WTC11 (cell line): ENCODE results near the gene NELL1. TPM values are rescaled to one million over a fixed set of nuclear protein-coding genes. Genes with fewer than 3 reads are reported as not detected.

Experiments used
- ATAC-seq: fragments of 200-7000 bp; cut with Tn5 transposase; 2 replicates; pipeline ENCODE4 v1.10.0; 2021; ENCODE audit warnings: mild to moderate bottlenecking, moderate library complexity
- CTCF ChIA-PET: fragments of 300-600 bp; sonication (Branson Sonifier 250); formaldehyde crosslinking; loops from one replicate; lab custom pipeline; 2021; ENCODE audit warnings: antibody characterized with exemption; lab: Charles Lee
- POLR2A ChIA-PET: fragments of 350-600 bp; sonication (Branson Sonifier 250); formaldehyde crosslinking; loops from one replicate; lab custom pipeline; 2021; ENCODE audit warnings: antibody characterized with exemption; lab: Charles Lee
- DNase-seq: peaks from one replicate; pipeline ENCODE4 v3.0.0; 2021; ENCODE audit warnings: low spot score
- H3K27ac Mint-ChIP-seq: 2 replicates; pipeline ENCODE4 v1.8.0; 2021; ENCODE audit warnings: mixed read lengths
- H3K27me3 Mint-ChIP-seq: 2 replicates; pipeline ENCODE4 v1.8.0; 2021; ENCODE audit warnings: low read depth, mild to moderate bottlenecking, moderate library complexity, mixed read lengths
- H3K36me3 Mint-ChIP-seq: 2 replicates; pipeline ENCODE4 v1.8.0; 2021; ENCODE audit warnings: mixed read lengths
- H3K4me1 Mint-ChIP-seq: 2 replicates; pipeline ENCODE4 v1.8.0; 2022; ENCODE audit warnings: mixed read lengths
- H3K4me3 Mint-ChIP-seq: 2 replicates; pipeline ENCODE4 v1.8.0; 2021; ENCODE audit warnings: mild to moderate bottlenecking, moderate library complexity, mixed read lengths
- H3K9me3 Mint-ChIP-seq: 2 replicates; pipeline ENCODE4 v1.8.0; 2021; ENCODE audit warnings: mixed read lengths
- AR ChIP-seq: fragments of 250-450 bp; sonication (Bioruptor Pico); IDR thresholded peaks from 2 replicates; pipeline ENCODE4 v1.9.0; 2021; ENCODE audit warnings: mild to moderate bottlenecking
- ARID4B ChIP-seq: sonication (generic); formaldehyde crosslinking; IDR thresholded peaks from 2 replicates; pipeline ENCODE4 v1.8.0; 2023; ENCODE audit warnings: missing genetic modification reagents, mild to moderate bottlenecking, borderline replicate concordance
- ATF1 ChIP-seq: sonication (generic); formaldehyde crosslinking; IDR thresholded peaks from 2 replicates; pipeline ENCODE4 v1.8.1; 2023; ENCODE audit warnings: mild to moderate bottlenecking, moderate library complexity, missing genetic modification reagents
- CDX4 ChIP-seq: fragments of 250-450 bp; sonication (Bioruptor Pico); IDR thresholded peaks from 2 replicates; pipeline ENCODE4 v1.9.0; 2021; ENCODE audit warnings: moderate library complexity, mild to moderate bottlenecking, inconsistent platforms, borderline replicate concordance
- EMX1 ChIP-seq: fragments of 250-450 bp; sonication (Bioruptor Pico); IDR thresholded peaks from 2 replicates; pipeline ENCODE4 v1.8.0; 2021; ENCODE audit warnings: mild to moderate bottlenecking
- HMGXB4 ChIP-seq: sonication (generic); formaldehyde crosslinking; IDR thresholded peaks from 2 replicates; pipeline ENCODE4 v1.8.1; 2023; ENCODE audit warnings: mild to moderate bottlenecking, moderate library complexity, missing genetic modification reagents
- IRF2 ChIP-seq: sonication (generic); formaldehyde crosslinking; IDR thresholded peaks from 2 replicates; pipeline ENCODE4 v1.8.0; 2022; ENCODE audit warnings: low read depth, missing genetic modification reagents, borderline replicate concordance
- MAX ChIP-seq: sonication (generic); formaldehyde crosslinking; IDR thresholded peaks from 2 replicates; pipeline ENCODE4 v1.8.0; 2022; ENCODE audit warnings: mild to moderate bottlenecking, missing genetic modification reagents
- MYBL2 ChIP-seq: sonication (generic); formaldehyde crosslinking; IDR thresholded peaks from 2 replicates; pipeline ENCODE4 v1.8.1; 2023; ENCODE audit warnings: mild to moderate bottlenecking, moderate library complexity, missing genetic modification reagents
- NR3C1 ChIP-seq: sonication (generic); formaldehyde crosslinking; conservative IDR thresholded peaks from 2 replicates; pipeline ENCODE4 v1.8.1; 2023; ENCODE audit warnings: low read depth, mild to moderate bottlenecking, missing genetic modification reagents
- PRDM15 ChIP-seq: sonication (generic); formaldehyde crosslinking; IDR thresholded peaks from 2 replicates; pipeline ENCODE4 v1.8.0; 2022; ENCODE audit warnings: missing genetic modification reagents
- PRRX2 ChIP-seq: fragments of 250-450 bp; sonication (Bioruptor Pico); IDR thresholded peaks from 2 replicates; pipeline ENCODE4 v1.8.0; 2021; ENCODE audit warnings: mild to moderate bottlenecking
- SMAD3 ChIP-seq: sonication (generic); formaldehyde crosslinking; IDR thresholded peaks from 2 replicates; pipeline ENCODE4 v1.8.0; 2022; ENCODE audit warnings: missing genetic modification reagents, mild to moderate bottlenecking, borderline replicate concordance
- TCF7 ChIP-seq: sonication (generic); formaldehyde crosslinking; IDR thresholded peaks from 2 replicates; pipeline ENCODE4 v1.8.0; 2022; ENCODE audit warnings: mild to moderate bottlenecking, low read depth, missing genetic modification reagents, moderate library complexity
- ZMAT4 ChIP-seq: fragments of 250-450 bp; sonication (Bioruptor Pico); IDR thresholded peaks from 2 replicates; pipeline ENCODE4 v1.9.0; 2021; ENCODE audit warnings: mild to moderate bottlenecking
- ZNF317 ChIP-seq: sonication (generic); formaldehyde crosslinking; IDR thresholded peaks from 2 replicates; pipeline ENCODE4 v1.8.1; 2023; ENCODE audit warnings: low read depth, mild to moderate bottlenecking, moderate library complexity, missing genetic modification reagents, borderline replicate concordance
- ZNF396 ChIP-seq: fragments of 250-450 bp; sonication (Bioruptor Pico); IDR thresholded peaks from 2 replicates; pipeline ENCODE4 v1.8.0; 2021; ENCODE audit warnings: mild to moderate bottlenecking, moderate library complexity, borderline replicate concordance
- ZNF532 ChIP-seq: fragments of 250-450 bp; sonication (Bioruptor Pico); IDR thresholded peaks from 2 replicates; pipeline ENCODE4 v1.9.0; 2021; ENCODE audit warnings: mild to moderate bottlenecking, borderline replicate concordance
- total RNA-seq: library from RNA; stranded (reverse); gene quantifications from 3 replicates; pipeline ENCODE4 v1.2.3, GENCODE V29; 2021

Gene NELL1
- total RNA-seq, 1 experiment from 2014 or later = 1.8 TPM

- TF ChIP-seq SMAD3 (CRISPR knock-in tag) (no peak), HMGXB4 (CRISPR knock-in tag) (no peak), TCF7 (no peak), NR3C1 (CRISPR knock-in tag) (no peak), PRRX2 (CRISPR knock-in tag) (no peak), ZNF317 (no peak), MAX (CRISPR knock-in tag) (no peak)
Observed at GRCh38 chr11:21144531-21144930, 475.1 kb downstream of the NELL1 start (continued).

- CTCF ChIA-PET = no interaction called here
- no peaks in the 10 kb centered on the region for H3K36me3 Mint-ChIP-seq
- H3K4me3 Mint-ChIP-seq = no peak overlapping the region
- H3K27me3 Mint-ChIP-seq = no peaks in the 10 kb centered on the region; the same call in 1 of the 2 replicates
- POLR2A ChIA-PET = no interaction called here
- H3K27ac Mint-ChIP-seq = no peak overlapping the region
- DNase-seq (no peak), ATAC-seq (no peak)
- H3K9me3 Mint-ChIP-seq = no peaks in the 10 kb centered on the region
- H3K4me1 Mint-ChIP-seq = peaks cover 12% of the 10 kb centered on the region
- TF ChIP-seq CDX4 (CRISPR knock-in tag) = no peak
- no peak for TF ChIP-seq ZNF396 (CRISPR knock-in tag)
- TF ChIP-seq MYBL2 = no peak
- no peak for TF ChIP-seq AR
- no peak for TF ChIP-seq ZMAT4
- TF ChIP-seq ARID4B (CRISPR knock-in tag) = no peak
- TF ChIP-seq EMX1 (CRISPR knock-in tag) = no peak
- TF ChIP-seq PRDM15 (CRISPR knock-in tag) = no peak
- no peak for TF ChIP-seq ZNF532
- TF ChIP-seq ATF1 (CRISPR knock-in tag) = no peak
- no peak for TF ChIP-seq IRF2
Observed at GRCh38 chr11:21148376-21148775, 479.0 kb downstream of the NELL1 start.
